Astrocyte of the hippocampus (primary cell): Measurements from ENCODE around the gene CARS2.
"Not testable (repeated sequence)": the region's sequence is repeated elsewhere in the genome, so short reads cannot be mapped to it uniquely, and the experiment has no call there.

Experiments used
- DNase-seq: peaks from one replicate; pipeline ENCODE4 v3.0.0; 2011; ENCODE audit warnings: low read depth, low spot score

The CARS2 gene

GRCh38 chr13:110638814-110639806 is 66.8 kb downstream of the CARS2 start:
- no peak for DNase-seq

DNA sequence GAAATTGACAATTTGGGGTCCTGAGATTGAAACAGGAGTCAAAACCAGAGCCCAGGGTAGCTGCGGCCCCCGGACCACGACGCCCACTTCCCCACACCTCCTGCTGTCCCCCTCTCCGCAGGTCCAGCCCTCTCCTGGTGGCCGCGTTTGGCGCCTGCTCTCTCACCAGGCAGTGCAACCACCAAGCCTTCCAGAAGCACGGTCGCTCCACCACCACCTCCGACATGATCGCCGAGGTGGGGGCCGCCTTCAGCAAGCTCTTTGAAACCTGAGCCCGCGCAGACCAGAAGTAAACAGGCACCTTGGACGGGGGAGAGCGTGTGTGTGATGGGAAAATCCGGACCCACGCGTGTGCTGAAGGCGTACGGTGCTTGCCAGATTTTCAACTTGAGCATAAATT is 67.7 kb downstream of the CARS2 start:
- DNase-seq: no peak

DNA sequence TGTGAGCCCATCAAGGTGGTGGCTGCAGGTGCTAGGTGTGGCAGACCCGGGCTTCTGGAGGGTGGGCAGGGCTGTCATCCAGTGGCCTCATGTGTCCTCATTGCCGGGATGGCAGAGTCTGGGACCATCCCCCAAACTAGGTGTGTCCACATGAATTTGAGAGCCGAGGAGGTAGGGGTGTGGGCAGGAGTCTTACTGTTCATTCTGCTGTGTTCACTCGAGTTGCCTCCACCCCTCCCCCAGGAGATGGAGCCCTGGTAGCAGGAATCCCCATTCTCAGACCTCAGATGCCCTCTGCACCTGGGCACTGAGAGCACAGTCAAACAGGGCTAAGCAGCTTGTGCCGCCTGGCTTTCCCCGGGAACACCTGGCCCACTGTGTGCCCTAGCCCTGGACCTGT is 68.2 kb downstream of the CARS2 start:
- no peak for DNase-seq

DNA sequence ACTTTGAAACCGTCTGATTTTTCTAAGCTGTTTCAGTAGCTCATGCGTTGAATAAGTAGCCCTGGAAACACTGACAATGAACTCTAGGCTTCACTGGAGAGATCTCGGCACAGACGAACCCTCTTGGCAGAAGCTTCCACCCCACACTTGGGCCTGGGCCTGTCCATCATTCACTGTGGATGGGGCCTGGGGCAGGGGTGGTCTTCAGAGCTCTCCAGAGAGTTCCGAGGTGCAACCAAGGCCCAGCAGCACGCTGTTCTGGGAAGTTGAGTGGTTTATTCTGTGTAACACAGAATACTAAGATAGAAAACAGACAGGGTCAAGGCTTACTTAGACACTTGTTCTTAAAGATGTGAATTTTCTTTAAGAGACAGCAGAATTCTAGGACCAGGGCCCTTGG is 68.6 kb downstream of the CARS2 start:
- DNase-seq: no peak

- no peak for DNase-seq
Measured at GRCh38 chr13:110636701-110637201, 69.2 kb downstream of the CARS2 start.

DNA sequence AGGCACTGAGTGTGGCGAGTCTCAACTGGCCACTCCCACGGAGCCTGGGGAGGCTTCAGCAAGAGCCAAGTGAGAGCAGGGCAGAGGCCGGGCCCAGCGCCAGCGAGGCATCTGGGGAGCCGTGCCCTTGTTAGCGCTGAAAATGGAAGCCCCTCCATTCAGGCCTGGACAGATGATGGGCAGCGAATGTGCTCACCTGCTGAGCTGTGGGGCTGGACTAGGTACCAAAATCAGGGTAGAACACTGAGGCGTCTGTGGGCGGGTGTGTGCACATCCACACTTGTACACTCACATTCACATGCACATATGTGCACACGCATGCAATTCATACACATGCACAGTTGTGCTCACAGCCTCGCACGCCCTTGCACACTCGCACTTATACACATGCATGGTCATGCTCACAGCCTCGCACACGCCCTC is 69.9 kb downstream of the CARS2 start:
- no peak for DNase-seq

DNA sequence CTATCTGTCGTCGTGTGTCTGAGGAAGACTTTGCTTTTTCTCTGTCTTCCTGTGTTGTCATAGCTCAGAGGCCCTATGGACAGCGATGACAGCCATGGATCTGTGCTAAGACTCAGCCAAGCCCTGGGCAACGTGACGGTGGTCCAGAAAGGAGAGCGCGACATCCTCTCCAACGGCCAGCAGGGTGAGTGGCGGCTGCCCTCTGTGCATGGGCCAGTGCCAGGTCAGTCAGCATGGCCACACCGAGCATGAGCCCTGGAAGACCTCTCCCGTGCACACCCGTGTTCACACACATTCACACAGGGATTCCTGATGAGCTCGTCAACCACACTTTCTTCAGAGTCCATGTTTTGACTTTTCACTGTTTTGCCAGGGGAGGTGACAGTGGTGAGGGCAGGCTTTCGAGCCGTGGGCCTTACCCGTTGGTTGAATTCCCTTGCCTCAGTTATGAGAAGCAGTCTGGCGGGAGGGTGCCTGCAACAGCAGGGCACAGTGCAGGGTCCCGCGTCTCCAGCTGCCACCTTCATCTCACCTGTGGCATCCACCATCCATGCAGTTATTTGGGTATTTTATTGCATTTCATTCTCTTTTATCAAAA is 70.4 kb downstream of the CARS2 start:
- DNase-seq: no peak

DNA sequence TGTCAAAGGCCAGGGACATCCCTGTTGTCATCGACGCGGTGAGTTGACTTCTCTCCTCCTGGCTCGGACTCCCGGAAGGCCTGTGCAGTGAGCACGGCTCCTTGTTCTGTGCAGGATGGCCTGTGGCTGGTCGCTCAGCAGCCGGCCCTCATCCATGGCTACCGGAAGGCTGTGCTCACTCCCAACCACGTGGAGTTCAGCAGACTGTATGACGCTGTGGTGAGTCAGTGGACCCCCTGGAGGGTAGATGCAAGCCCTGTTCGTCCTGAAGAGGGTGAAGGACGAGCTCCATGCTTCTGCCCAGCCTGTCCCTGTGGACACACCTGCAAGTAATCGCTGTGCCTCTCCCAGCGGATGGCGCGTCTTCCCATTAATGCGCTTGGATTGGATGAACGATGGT is 71.4 kb downstream of the CARS2 start:
- DNase-seq: peak; percentile 82

GRCh38 chr13:110633776-110634175 is 72.1 kb downstream of the CARS2 start:
- no peak for DNase-seq

DNA sequence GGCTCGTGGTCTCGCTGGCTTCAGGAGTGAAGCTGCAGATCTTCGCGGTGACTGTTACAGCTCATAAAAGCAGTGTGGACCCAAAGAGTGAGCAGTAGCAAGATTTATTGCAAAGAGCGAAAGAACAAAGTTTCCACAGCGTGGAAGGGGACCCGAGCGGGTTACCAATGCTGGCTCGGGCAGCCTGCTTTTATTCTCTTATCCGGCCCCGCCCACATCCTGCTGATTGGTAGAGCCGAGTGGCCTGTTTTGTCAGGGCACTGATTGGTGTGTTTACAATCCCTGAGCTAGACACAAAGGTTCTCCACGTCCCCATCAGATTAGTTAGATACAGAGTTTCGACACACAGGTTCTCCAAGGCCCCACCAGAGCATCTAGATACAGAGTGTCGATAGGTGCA is 73.7 kb downstream of the CARS2 start:
- DNase-seq: not testable (repeated sequence)

GRCh38 chr13:110630566-110631119 is 75.3 kb downstream of the CARS2 start:
- DNase-seq: no peak

DNA sequence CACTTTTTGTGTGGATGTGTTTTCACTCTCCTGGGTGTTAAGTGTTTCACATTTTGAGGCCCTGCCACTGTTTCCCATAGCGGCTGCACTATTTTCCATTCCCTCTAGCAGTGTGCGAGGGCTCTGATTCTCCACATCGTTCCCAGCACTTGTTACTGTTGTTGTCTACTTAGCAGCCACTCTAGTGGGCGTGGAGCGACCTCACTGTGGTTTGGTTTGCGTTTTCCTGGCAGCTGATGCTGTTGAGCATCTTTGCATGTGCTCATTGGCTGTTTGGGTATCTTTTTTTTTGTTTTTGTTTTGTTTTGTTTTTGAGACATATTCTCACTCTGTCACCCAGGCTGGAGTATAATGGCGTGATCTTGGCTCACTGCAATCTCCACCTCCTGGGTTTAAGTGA is 76.2 kb downstream of the CARS2 start:
- no peak for DNase-seq

- DNase-seq: no peak
Measured at GRCh38 chr13:110628952-110629701, 76.8 kb downstream of the CARS2 start.

DNA sequence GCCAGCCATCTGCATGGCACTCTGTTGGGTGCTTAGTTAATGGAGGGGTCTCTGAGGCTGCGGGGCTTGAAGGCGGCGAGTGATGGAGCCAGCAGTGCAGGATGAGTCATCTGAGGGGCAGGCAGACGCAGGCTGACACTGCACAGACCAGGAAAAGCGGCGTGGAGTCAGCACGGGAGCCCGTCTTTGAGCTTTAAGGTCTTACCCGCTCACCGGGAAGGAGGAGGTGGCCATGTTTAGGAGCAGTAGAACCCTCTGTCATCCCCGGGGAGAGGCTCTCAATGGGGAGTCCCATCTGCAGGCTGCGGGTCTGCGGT is 77.5 kb downstream of the CARS2 start:
- DNase-seq: peak; percentile 48

DNA sequence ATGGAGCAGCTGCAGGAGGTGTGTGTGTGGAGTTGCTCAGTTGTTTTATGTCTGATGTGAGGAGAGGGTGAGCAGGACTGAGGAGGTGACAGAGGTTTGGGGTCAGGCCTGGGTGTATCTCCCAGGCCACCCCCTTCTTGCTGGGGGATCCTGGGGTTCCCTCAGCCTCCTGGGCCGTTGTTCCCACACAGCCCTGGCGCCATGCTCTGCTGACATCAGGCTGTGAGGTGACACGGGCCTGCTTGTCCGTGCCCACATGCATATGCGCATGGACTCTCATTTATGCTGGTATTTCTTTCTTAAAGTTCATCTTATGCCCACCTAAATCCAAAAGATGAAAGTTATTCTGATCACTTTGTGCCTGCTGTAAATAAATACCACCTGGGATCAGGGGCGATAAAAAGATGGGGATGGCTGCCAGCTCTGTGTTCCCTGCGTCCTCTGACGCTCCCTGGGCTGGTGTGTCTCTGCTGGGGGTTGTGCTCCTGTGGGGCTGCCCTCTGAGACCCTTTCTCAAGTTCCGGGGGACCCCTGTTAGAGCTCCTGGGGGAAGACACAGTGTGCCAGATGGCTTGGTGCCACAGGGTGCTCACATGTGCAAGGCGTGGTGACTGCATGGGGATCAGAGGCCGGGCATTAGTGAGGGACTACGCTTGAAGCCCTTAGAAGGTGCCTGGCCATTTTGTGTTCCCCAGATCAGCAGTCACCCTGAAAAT is 78.0 kb downstream of the CARS2 start:
- DNase-seq: no peak

GRCh38 chr13:110627351-110627750 is 78.6 kb downstream of the CARS2 start:
- DNase-seq: no peak

GRCh38 chr13:110626521-110626920 is 79.4 kb downstream of the CARS2 start:
- DNase-seq: no peak

- no peak for DNase-seq
Measured at GRCh38 chr13:110625771-110626321, 80.1 kb downstream of the CARS2 start.

- no peak for DNase-seq
Measured at GRCh38 chr13:110624766-110625756, 80.9 kb downstream of the CARS2 start.

DNA sequence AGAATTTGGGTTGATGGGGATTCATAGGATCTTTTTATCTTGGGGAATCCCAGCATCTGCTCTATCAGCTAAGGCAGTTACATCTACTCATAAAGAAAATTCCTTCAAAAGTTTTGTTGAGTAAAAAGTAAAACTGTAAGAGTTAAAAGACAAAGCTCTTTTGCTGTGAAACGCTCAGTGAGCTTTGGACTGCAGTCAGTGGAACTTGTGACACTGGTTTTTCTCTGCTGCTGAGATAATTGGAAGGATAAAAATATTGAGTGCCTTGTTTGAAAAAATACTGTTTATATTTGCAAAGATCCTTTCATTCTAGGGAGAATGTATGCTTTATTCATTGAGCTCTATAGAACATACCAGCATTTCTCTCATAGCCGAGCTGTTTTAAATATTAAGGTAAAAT is 85.3 kb downstream of the CARS2 start:
- no peak for DNase-seq
